H1 (cell line): ENCODE measurements around the gene YPEL2. TPM values are rescaled to one million over a fixed set of nuclear protein-coding genes. Genes with fewer than 3 reads are reported as not detected.

Experiments
- CTCF ChIA-PET: fragments of 300-600 bp; sonication (Branson Sonifier 250); formaldehyde crosslinking; loops from one replicate; lab custom pipeline; 2021; ENCODE audit not compliant: partially characterized antibody; lab: Charles Lee
- POLR2A ChIA-PET: fragments of 300-600 bp; sonication (Branson Sonifier 250); formaldehyde crosslinking; loops from one replicate; lab custom pipeline; 2021; ENCODE audit warnings: inconsistent platforms; ENCODE audit not compliant: partially characterized antibody; lab: Charles Lee
- DNase-seq, 2 experiments: peaks; one replicate each; pipeline versions ENCODE4 v3.0.0 to v3.0.0-alpha.2; 2010 to 2022; ENCODE audit warnings: low spot score in 2 of 2, low read depth in 1 of 2, mixed read lengths in 1 of 2
- FAIRE-seq: peaks from 2 replicates; lab custom pipeline; 2011; peaks lifted over from hg19 to GRCh38; lab: Jason Lieb, UNC
- H2AFZ ChIP-seq: 2 replicates; pipeline ENCODE4 v1.8.1; 2012; ENCODE audit warnings: low read length, inconsistent platforms
- H2AK5ac ChIP-seq: 2 replicates; pipeline ENCODE4 v1.6.1; 2013; ENCODE audit warnings: low read depth, low read length
- H2BK120ac ChIP-seq: replicated peaks from 2 replicates; pipeline ENCODE3; 2013; ENCODE audit warnings: low read depth, low read length, inconsistent platforms
- H2BK12ac ChIP-seq: 2 replicates; pipeline ENCODE4 v1.6.1; 2013; ENCODE audit warnings: low read depth, low read length
- H2BK15ac ChIP-seq: 2 replicates; pipeline ENCODE4 v1.6.1; 2013; ENCODE audit warnings: low read length
- H2BK20ac ChIP-seq: 2 replicates; pipeline ENCODE4 v1.6.1; 2013; ENCODE audit warnings: low read length
- H2BK5ac ChIP-seq: 2 replicates; pipeline ENCODE4 v1.6.1; 2013; ENCODE audit warnings: low read depth, low read length
- H3K14ac ChIP-seq: 2 replicates; pipeline ENCODE4 v1.6.1; 2013; ENCODE audit warnings: inconsistent platforms; ENCODE audit not compliant: insufficient read length
- H3K18ac ChIP-seq: 2 replicates; pipeline ENCODE4 v1.6.1; 2013; ENCODE audit warnings: low read length; ENCODE audit errors: extremely low read depth
- H3K23ac ChIP-seq: 2 replicates; pipeline ENCODE4 v1.6.1; 2013; ENCODE audit warnings: inconsistent platforms; ENCODE audit not compliant: insufficient read length
- H3K23me2 ChIP-seq: 2 replicates; pipeline ENCODE4 v1.6.1; 2013; ENCODE audit warnings: low read depth, low read length
- H3K27ac ChIP-seq: 2 replicates; pipeline ENCODE4 v1.6.1; 2011; ENCODE audit warnings: low read depth, low read length, inconsistent platforms
- H3K27me3 ChIP-seq, 4 experiments: replicated peaks in 1 of 4; 1 replicate in 1 of 4; 2 replicates in 3 of 4; pipeline versions ENCODE4 v1.6.1 to v1.8.1; 2011 to 2013; ENCODE audit warnings: low read length in 3 of 4, mild to moderate bottlenecking in 3 of 4, inconsistent platforms in 2 of 4, mixed read lengths in 2 of 4, moderate library complexity in 1 of 4; ENCODE audit not compliant: control insufficient read depth in 3 of 4, insufficient read depth in 3 of 4; ENCODE audit errors: extremely low read depth in 1 of 4
- H3K36me3 ChIP-seq, 4 experiments: 2 replicates each; pipeline versions ENCODE4 v1.6.1 to v1.8.1; 2011 to 2013; ENCODE audit warnings: mild to moderate bottlenecking in 4 of 4, low read length in 3 of 4, moderate library complexity in 2 of 4, control low read depth in 1 of 4, inconsistent platforms in 1 of 4; ENCODE audit not compliant: insufficient read depth in 4 of 4, control insufficient read depth in 2 of 4
- H3K4ac ChIP-seq: replicated peaks from 2 replicates; pipeline ENCODE3; 2013; ENCODE audit warnings: low read length, low read depth, mixed read lengths, inconsistent platforms; ENCODE audit not compliant: insufficient read length
- H3K4me1 ChIP-seq, 4 experiments: replicated peaks in 1 of 4; 1 replicate in 1 of 4; 2 replicates in 3 of 4; pipeline versions ENCODE4 v1.6.1 to v1.8.1; 2011 to 2013; ENCODE audit warnings: low read length in 3 of 4, inconsistent platforms in 2 of 4, mixed read lengths in 1 of 4; ENCODE audit not compliant: insufficient read depth in 4 of 4, control insufficient read depth in 3 of 4
- H3K4me2 ChIP-seq, 2 experiments: 2 replicates each; pipeline versions ENCODE4 v1.6.1 to v1.8.1; 2011 to 2013; ENCODE audit warnings: low read depth in 2 of 2, low read length in 2 of 2, control low read depth in 1 of 2, inconsistent platforms in 1 of 2, mild to moderate bottlenecking in 1 of 2; ENCODE audit not compliant: insufficient read depth in 1 of 2
- H3K4me3 ChIP-seq, 4 experiments: fragments of 200-600, 300-600 bp in 1 of 4; sonication (generic), shearing (Covaris generic), sonication (Bioruptor Twin) in 1 of 4; 2 replicates each; pipeline versions ENCODE4 v1.5.1 to v1.8.1; 2011 to 2016; ENCODE audit warnings: low read length in 4 of 4, low read depth in 3 of 4, control low read depth in 2 of 4, inconsistent platforms in 2 of 4, mild to moderate bottlenecking in 2 of 4, mixed read lengths in 1 of 4, moderate library complexity in 1 of 4; ENCODE audit not compliant: insufficient read depth in 2 of 4; ENCODE audit errors: extremely low read depth in 1 of 4
- H3K56ac ChIP-seq: replicated peaks from 2 replicates; pipeline ENCODE3; 2013; ENCODE audit warnings: low read depth, mild to moderate bottlenecking, mixed read lengths, low read length, inconsistent platforms; ENCODE audit not compliant: insufficient read length
- H3K79me1 ChIP-seq: 2 replicates; pipeline ENCODE4 v1.6.1; 2013; ENCODE audit warnings: low read depth, low read length, control low read depth
- H3K79me2 ChIP-seq, 2 experiments: 2 replicates each; pipeline versions ENCODE4 v1.6.1 to v1.8.1; 2012 to 2013; ENCODE audit warnings: low read length in 2 of 2, mild to moderate bottlenecking in 2 of 2, inconsistent platforms in 1 of 2; ENCODE audit not compliant: insufficient read depth in 2 of 2, control insufficient read depth in 1 of 2
- H3K9ac ChIP-seq, 4 experiments: replicated peaks in 1 of 4; 1 replicate in 1 of 4; 2 replicates in 3 of 4; pipeline versions ENCODE4 v1.6.1 to v1.8.1; 2011 to 2013; ENCODE audit warnings: low read depth in 3 of 4, low read length in 3 of 4, control low read depth in 2 of 4, mild to moderate bottlenecking in 2 of 4, moderate library complexity in 2 of 4, inconsistent platforms in 1 of 4; ENCODE audit errors: extremely low read depth in 1 of 4
- H3K9me3 ChIP-seq, 2 experiments: 2 replicates each; pipeline versions ENCODE4 v1.6.1 to v1.8.1; 2012 to 2013; ENCODE audit warnings: mild to moderate bottlenecking in 2 of 2, moderate library complexity in 2 of 2, control low read depth in 1 of 2, inconsistent platforms in 1 of 2, low read depth in 1 of 2, low read length in 1 of 2, mixed read lengths in 1 of 2; ENCODE audit not compliant: insufficient read depth in 2 of 2
- H4K20me1 ChIP-seq, 2 experiments: replicated peaks in 1 of 2; 2 replicates each; pipeline versions ENCODE3 to v1.8.1; 2011 to 2013; ENCODE audit warnings: inconsistent platforms in 2 of 2, low read length in 2 of 2, mild to moderate bottlenecking in 1 of 2; ENCODE audit not compliant: insufficient read depth in 2 of 2, control insufficient read depth in 1 of 2
- H4K5ac ChIP-seq: 2 replicates; pipeline ENCODE4 v1.6.1; 2013; ENCODE audit warnings: low read length, low read depth, mixed read lengths, inconsistent platforms; ENCODE audit not compliant: insufficient read length
- H4K8ac ChIP-seq: 2 replicates; pipeline ENCODE4 v1.8.0; 2013; ENCODE audit warnings: mild to moderate bottlenecking, moderate library complexity, low read length, inconsistent platforms; ENCODE audit not compliant: insufficient read depth; ENCODE audit errors: extremely low read depth
- H4K91ac ChIP-seq: replicated peaks from 2 replicates; pipeline ENCODE3; 2013; ENCODE audit warnings: low read length, mixed read lengths, inconsistent platforms; ENCODE audit not compliant: insufficient read length
- BCL11A ChIP-seq, 2 experiments: IDR thresholded peaks; one replicate each; pipeline ENCODE4 v1.6.1; 2011; ENCODE audit warnings: low read depth in 2 of 2, low read length in 2 of 2, mild to moderate bottlenecking in 2 of 2
- SIX5 ChIP-seq: IDR thresholded peaks from 2 replicates; pipeline ENCODE4 v1.6.1; 2011; ENCODE audit warnings: mild to moderate bottlenecking, low read depth, low read length
- WGBS, 2 experiments: shearing (Covaris generic) in 1 of 2; methylation state at CpG; one replicate each; pipeline versions ENCODE4 v1.1.6 to v1.1.7; 2013 to 2015; ENCODE audit warnings: low lambda C conversion rate in 2 of 2, mixed read lengths in 2 of 2, inconsistent platforms in 1 of 2, low coverage in 1 of 2, missing lambda C conversion rate in 1 of 2; ENCODE audit not compliant: insufficient replicate concordance in 2 of 2, insufficient coverage in 1 of 2, insufficient read length in 1 of 2; ENCODE audit errors: extremely low coverage in 1 of 2, missing lambda C conversion rate in 1 of 2; 5-methylcytosine and 5-hydroxymethylcytosine counted together
- polyA plus RNA-seq, 7 experiments: library from polyadenylated mRNA; depleted of rRNA in 3 of 7; stranded (reverse) in 5 of 7; unstranded in 2 of 7; fragments of >200 nt in 5 of 7; fragments of 200-250 nt in 2 of 7; gene quantifications; 1 replicate in 5 of 7; 2 replicates in 1 of 7; 4 replicates in 1 of 7; pipeline versions ENCODE4 v1.2.1 to v1.2.3, GENCODE V29; 2011 to 2013; ENCODE audit warnings: missing spikeins in 2 of 7, mixed read lengths in 2 of 7
- total RNA-seq: library from RNA; stranded (reverse); fragmentation: NEBNext Ultra II Directional; extraction: Animal tissue kit (Norgen Biotek cat#: 25700); gene quantifications from 2 replicates; pipeline ENCODE4 v1.2.1, GENCODE V29; 2021

Gene YPEL2
- total and polyA plus RNA-seq, 2 of the 8 experiments (the other 6 are each of a cell fraction or from before 2014, with no cell fraction given): 1.6 to 3.5 TPM

DNA sequence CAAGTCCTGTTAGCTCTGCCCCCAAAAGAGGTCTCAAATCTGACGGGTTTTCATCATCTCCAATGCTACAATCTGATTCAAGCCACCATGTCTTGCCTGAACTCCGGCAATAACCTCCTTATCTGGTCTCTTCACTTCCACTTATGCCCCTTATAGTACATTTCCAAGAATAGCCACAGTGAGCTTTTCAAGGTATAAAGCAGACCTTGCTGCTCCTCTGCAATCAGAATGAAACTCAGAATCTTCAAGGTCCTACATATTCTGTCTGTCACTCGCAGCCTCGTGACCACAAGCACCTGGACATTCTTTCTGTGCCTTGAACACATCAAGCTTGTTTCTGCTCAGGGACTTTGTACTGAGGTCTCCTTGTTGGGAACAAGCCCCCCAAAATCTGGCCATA lies 84.7 kb downstream of the YPEL2 start:
- Histone ChIP-seq H3K18ac (no peak overlapping the region), H2BK120ac (no peak overlapping the region), H3K4me3 (no peak overlapping the region), H3K56ac (no peak overlapping the region), H3K4me2 (no peak overlapping the region), H4K91ac (no peak overlapping the region), H3K23me2 (no peaks in the 10 kb centered on the region), H2BK20ac (no peak overlapping the region), H3K79me2 (no peaks in the 10 kb centered on the region), H3K23ac (no peak overlapping the region), H2BK15ac (no peak overlapping the region), H3K36me3 (no peaks in the 10 kb centered on the region), H3K4me1 (no peaks in the 10 kb centered on the region; a peak in 1 of 7 replicates), H3K4ac (no peak overlapping the region), H2BK5ac (no peak overlapping the region), H2BK12ac (no peak overlapping the region), H2AK5ac (no peak overlapping the region), H2AFZ (no peak overlapping the region), H3K79me1 (no peaks in the 10 kb centered on the region), H3K9ac (no peak overlapping the region), H3K9me3 (no peaks in the 10 kb centered on the region), H4K20me1 (no peaks in the 10 kb centered on the region), H4K5ac (no peak overlapping the region), H4K8ac (no peak overlapping the region), H3K14ac (no peak overlapping the region), H3K27ac (no peak overlapping the region), H3K27me3 (no peaks in the 10 kb centered on the region)
- 87% methylated on average over 4 of the region's 4 CpGs; no CpG with 5 or more reads in 1 of the 2 experiments for WGBS, 2 experiments
- TF ChIP-seq SIX5 (no peak), BCL11A (IDR thresholded peaks at IDR 0.05; ENCODE audit: low read depth in 2 of 2, low read length in 2 of 2) (no peak)
- FAIRE-seq (no peak), DNase-seq (no peak)
- ChIA-PET POLR2A (no interaction called here), CTCF (interaction anchor here (0.6 to 1.6 kb wide), 7 partner anchors 14 to 100 kb away, joined by 3 to 6 read pairs (median 3); no protein-coding TSS in a partner anchor)
